Measurements from ENCODE around the gene MRC2. TPM values are rescaled to one million over a fixed set of nuclear protein-coding genes. Genes with fewer than 3 reads are reported as not detected.

The MRC2 gene
- total RNA-seq, 2 donors from 2014 or later, result 7.0 to 22.1 TPM

GRCh38 chr17:62631086-62631935 is 3.8 kb downstream of the MRC2 start:
- Histone ChIP-seq H3K9me3 (no peaks in the 10 kb centered on the region), H3K27ac (no peak overlapping the region), H3K27me3 (peaks cover 0 to 9% of the 10 kb centered on the region in 2 donors), H3K4me1 (peaks cover 21% of the 10 kb centered on the region), H3K36me3 (replicated peaks in 1 of 2; ENCODE audit: insufficient read depth in 1 of 2, low read depth in 2 of 2) (no peaks in the 10 kb centered on the region), H3K4me3 (no peak overlapping the region)
- ATAC-seq (no peak), DNase-seq (no peak)
- intact Hi-C loops (cut with DNase I), result no loop called here
- no peak for TF ChIP-seq POLR2A (IDR thresholded peaks at IDR 0.05)
- TF ChIP-seq CTCF (IDR thresholded peaks at IDR 0.05), result no peak
- 82% methylated on average over 23 of the region's 23 CpGs; no CpG with 5 or more reads in 1 of the 2 donors for WGBS, 2 donors

GRCh38 chr17:62631936-62632924 is 4.8 kb downstream of the MRC2 start:
- WGBS, 2 donors, result 55 to 61% methylated on average over 21 to 27 of the region's 27 CpGs
- ATAC-seq (no peak), DNase-seq (no peak)
- Histone ChIP-seq H3K4me1 (peaks cover 13% of the 10 kb centered on the region), H3K4me3 (no peak overlapping the region), H3K27me3 (peaks cover 0 to 6% of the 10 kb centered on the region in 2 donors), H3K36me3 (replicated peaks in 1 of 2; ENCODE audit: insufficient read depth in 1 of 2, low read depth in 2 of 2) (no peaks in the 10 kb centered on the region), H3K9me3 (no peaks in the 10 kb centered on the region), H3K27ac (no peak overlapping the region)
- intact Hi-C loops (cut with DNase I), result no loop called here
- TF ChIP-seq CTCF (IDR thresholded peaks at IDR 0.05) (no peak), POLR2A (IDR thresholded peaks at IDR 0.05) (no peak)

- Histone ChIP-seq H3K4me3 (no peak overlapping the region), H3K36me3 (replicated peaks in 1 of 2; ENCODE audit: insufficient read depth in 1 of 2, low read depth in 2 of 2) (no peaks in the 10 kb centered on the region), H3K9me3 (no peaks in the 10 kb centered on the region), H3K4me1 (no peaks in the 10 kb centered on the region), H3K27me3 (no peaks in the 10 kb centered on the region), H3K27ac (no peak overlapping the region)
- intact Hi-C loops (cut with DNase I), result no loop called here
- no peak for DNase-seq
- no peak for ATAC-seq
- WGBS, 2 donors, result 61 to 73% methylated on average over 9 of the region's 9 CpGs
- TF ChIP-seq CTCF (IDR thresholded peaks at IDR 0.05) (no peak), POLR2A (IDR thresholded peaks at IDR 0.05) (no peak)
These were observed 10.3 kb downstream of the MRC2 start for GRCh38 chr17:62637809-62638208.

- DNase-seq (no peak), ATAC-seq (no peak)
- no peak overlapping the region for H3K4me3 ChIP-seq
- no peaks in the 10 kb centered on the region for H3K4me1 ChIP-seq
- H3K27me3 ChIP-seq, result no peaks in the 10 kb centered on the region
- TF ChIP-seq CTCF (IDR thresholded peaks at IDR 0.05) (no peak), POLR2A (IDR thresholded peaks at IDR 0.05) (no peak)
- no peak overlapping the region for H3K27ac ChIP-seq
- H3K9me3 ChIP-seq, result no peaks in the 10 kb centered on the region
- 70 to 75% methylated on average over 10 of the region's 10 CpGs for WGBS, 2 donors
- no peaks in the 10 kb centered on the region for H3K36me3 ChIP-seq (replicated peaks in 1 of 2; ENCODE audit: insufficient read depth in 1 of 2, low read depth in 2 of 2)
- intact Hi-C loops (cut with DNase I), result no loop called here
These were observed 13.7 kb downstream of the MRC2 start for GRCh38 chr17:62641153-62641552.
